HepG2 (cell line): ENCODE measurements around the gene CFH.

Experiments used
- CHD4 ChIP-seq: fragments of 200-600 bp; sonication (generic); IDR thresholded peaks from 2 replicates; pipeline ENCODE4 v1.7.0; 2017; ENCODE audit warnings: mild to moderate bottlenecking, low read length, borderline replicate concordance
- CTCF ChIP-seq: sonication (generic); formaldehyde crosslinking; IDR thresholded peaks from 2 replicates; pipeline ENCODE4 v1.5.0; 2020; ENCODE audit warnings: mild to moderate bottlenecking, missing genetic modification reagents, moderate library complexity
- EZH2 ChIP-seq: conservative IDR thresholded peaks from 2 replicates; pipeline ENCODE4 v1.6.1; 2012; ENCODE audit warnings: mild to moderate bottlenecking, low read depth, low read length, moderate library complexity
- KAT8 ChIP-seq: IDR thresholded peaks from 2 replicates; pipeline ENCODE4 v1.6.1; 2016; ENCODE audit warnings: missing genetic modification reagents, missing compliant biosample characterization
- POLR2AphosphoS5 ChIP-seq: IDR thresholded peaks from 2 replicates; pipeline ENCODE4 v1.6.1; 2012; ENCODE audit warnings: low read depth, low read length
- ZNF468 ChIP-seq: sonication (generic); formaldehyde crosslinking; IDR thresholded peaks from 2 replicates; pipeline ENCODE4 v1.8.0; 2022; ENCODE audit warnings: mild to moderate bottlenecking, moderate library complexity, missing genetic modification reagents
- ZNF629 ChIP-seq: sonication (generic); formaldehyde crosslinking; conservative IDR thresholded peaks from 2 replicates; pipeline ENCODE4 v1.5.0; 2020; ENCODE audit warnings: missing genetic modification reagents

DNA sequence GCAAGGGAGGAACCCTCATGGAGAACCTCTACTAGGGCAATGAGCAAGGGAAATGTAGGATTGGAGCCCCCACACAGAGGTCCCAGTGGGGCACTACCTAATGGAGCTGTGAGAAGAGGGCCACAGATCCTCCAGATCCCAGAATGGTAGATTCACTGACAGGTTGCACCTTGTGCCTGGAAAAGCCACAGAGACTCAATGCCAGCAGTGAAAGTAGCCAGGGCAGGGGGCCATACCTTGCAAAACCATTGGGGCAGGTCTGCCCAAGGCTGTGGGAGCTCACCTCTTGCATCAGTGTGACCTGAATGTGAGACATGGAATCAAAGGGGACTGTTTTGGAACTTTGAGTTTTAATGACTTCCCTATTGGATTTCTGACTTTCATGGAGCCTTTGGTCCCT lies 17.9 kb downstream of the CFH start:
- TF ChIP-seq KAT8 (CRISPR knock-in tag) = no peak
- no peak for TF ChIP-seq ZNF629
- no peak for TF ChIP-seq ZNF468 (CRISPR knock-in tag)
- no peak for TF ChIP-seq CHD4
- TF ChIP-seq POLR2AphosphoS5 = no peak
- no peak for TF ChIP-seq CTCF (CRISPR knock-in tag)
- no peak for TF ChIP-seq EZH2
